ENCODE data around the gene TMEM62. TPM values are rescaled to one million over a fixed set of nuclear protein-coding genes. Genes with fewer than 3 reads are reported as not detected.
A peak's percentile ranks its signal among the peaks of the same experiment; 100 is the strongest.

TMEM62 gene
- total RNA-seq, 1 experiment from 2014 or later = 7.2 TPM

GRCh38 chr15:43210807-43211206 is 77.4 kb downstream of the TMEM62 start:
- DNase-seq = no peak
- H3K27ac ChIP-seq (ENCODE audit: insufficient read length, low read depth, low read length) = no peak overlapping the region
- Mint-ChIP-seq H3K27ac (peak overlapping the region in 1 of 3 experiments; percentile 7; a peak in 1 of 7 replicates), H3K4me3 (no peak overlapping the region), H3K27me3 (ENCODE audit: low read depth) (peaks cover 11% of the 10 kb centered on the region), H3K4me1 (peaks cover 9 to 10% of the 10 kb centered on the region in 2 experiments), H3K9me3 (no peaks in the 10 kb centered on the region), H3K36me3 (ENCODE audit: insufficient read depth in 1 of 3, low read depth in 3 of 3) (no peaks in the 10 kb centered on the region)
- H3K23me2 ChIP-seq (ENCODE audit: insufficient read length, low read depth, low read length, poor library complexity, severe bottlenecking) = no peaks in the 10 kb centered on the region
- no peak overlapping the region for H2BK120ac ChIP-seq (ENCODE audit: low read depth, low read length, poor library complexity, severe bottlenecking)
- no CpG with 5 or more reads among the region's 9 CpGs for WGBS (ENCODE audit: extremely low coverage, insufficient read length, low lambda C conversion rate)
- no peak overlapping the region for H2BK5ac ChIP-seq (ENCODE audit: insufficient read length, low read length)
- no peak overlapping the region; the same call in 1 of the 2 replicates for H3K14ac ChIP-seq (ENCODE audit: insufficient read depth, low read length)
- TF ChIP-seq, protein P1, sequence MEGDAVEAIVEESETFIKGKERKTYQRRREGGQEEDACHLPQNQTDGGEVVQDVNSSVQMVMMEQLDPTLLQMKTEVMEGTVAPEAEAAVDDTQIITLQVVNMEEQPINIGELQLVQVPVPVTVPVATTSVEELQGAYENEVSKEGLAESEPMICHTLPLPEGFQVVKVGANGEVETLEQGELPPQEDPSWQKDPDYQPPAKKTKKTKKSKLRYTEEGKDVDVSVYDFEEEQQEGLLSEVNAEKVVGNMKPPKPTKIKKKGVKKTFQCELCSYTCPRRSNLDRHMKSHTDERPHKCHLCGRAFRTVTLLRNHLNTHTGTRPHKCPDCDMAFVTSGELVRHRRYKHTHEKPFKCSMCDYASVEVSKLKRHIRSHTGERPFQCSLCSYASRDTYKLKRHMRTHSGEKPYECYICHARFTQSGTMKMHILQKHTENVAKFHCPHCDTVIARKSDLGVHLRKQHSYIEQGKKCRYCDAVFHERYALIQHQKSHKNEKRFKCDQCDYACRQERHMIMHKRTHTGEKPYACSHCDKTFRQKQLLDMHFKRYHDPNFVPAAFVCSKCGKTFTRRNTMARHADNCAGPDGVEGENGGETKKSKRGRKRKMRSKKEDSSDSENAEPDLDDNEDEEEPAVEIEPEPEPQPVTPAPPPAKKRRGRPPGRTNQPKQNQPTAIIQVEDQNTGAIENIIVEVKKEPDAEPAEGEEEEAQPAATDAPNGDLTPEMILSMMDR (conservative IDR thresholded peaks at IDR 0.05) = no peak
- H3K4me1 ChIP-seq (ENCODE audit: insufficient read depth, low read length) = no peaks in the 10 kb centered on the region
- no peak overlapping the region for H3K56ac ChIP-seq (ENCODE audit: insufficient read length, low read depth, low read length)
- H3T11ph ChIP-seq (ENCODE audit: low read length) = no peak overlapping the region
- no peaks in the 10 kb centered on the region for H4K20me1 ChIP-seq (ENCODE audit: control insufficient read depth, insufficient read depth, insufficient read length)
- no peak overlapping the region for H2BK12ac ChIP-seq (ENCODE audit: insufficient read length, low read depth, low read length)
- no peak overlapping the region for H3K9ac ChIP-seq (ENCODE audit: extremely low read depth, insufficient read length, low read length)
- no peak overlapping the region for H3K18ac ChIP-seq (ENCODE audit: insufficient read length, low read depth, low read length)
- H2AFZ ChIP-seq (ENCODE audit: low read length) = no peak overlapping the region
- no peaks in the 10 kb centered on the region for H3K79me2 ChIP-seq (ENCODE audit: insufficient read depth, low read length)
- H3K27me3 ChIP-seq (ENCODE audit: insufficient read depth, low read length) = no peaks in the 10 kb centered on the region
- no peak overlapping the region for H4K8ac ChIP-seq (replicated peaks; ENCODE audit: insufficient read length, low read depth, low read length)
- H2BK15ac ChIP-seq (ENCODE audit: low read depth, low read length) = no peak overlapping the region
- no peak overlapping the region for H4K91ac ChIP-seq (ENCODE audit: insufficient read length, low read depth, low read length)
- no peak overlapping the region for H4K5ac ChIP-seq (ENCODE audit: insufficient read length, low read depth, low read length)
- no peaks in the 10 kb centered on the region for H3K79me1 ChIP-seq (ENCODE audit: insufficient read depth, low read depth, low read length, poor library complexity, severe bottlenecking)
- no peak overlapping the region for H2BK20ac ChIP-seq (ENCODE audit: low read depth, low read length, poor library complexity, severe bottlenecking)
- H3K4me2 ChIP-seq (ENCODE audit: insufficient read depth, insufficient read length, low read length) = no peak overlapping the region
- no peaks in the 10 kb centered on the region for H3K9me3 ChIP-seq (ENCODE audit: control insufficient read depth, low read depth, low read length)
- H3K4ac ChIP-seq (ENCODE audit: low read depth, low read length) = no peak overlapping the region
- no peak overlapping the region for H3K23ac ChIP-seq (ENCODE audit: insufficient read length, low read depth, low read length)
- H2AK5ac ChIP-seq (ENCODE audit: insufficient read length, low read length) = no peak overlapping the region

Data from H9 (cell line).